Measurements from ENCODE around the gene ITGAV. TPM values are rescaled to one million over a fixed set of nuclear protein-coding genes. Genes with fewer than 3 reads are reported as not detected.

The ITGAV gene
- total RNA-seq, 1 donor from 2014 or later, result 69.1 TPM

DNA sequence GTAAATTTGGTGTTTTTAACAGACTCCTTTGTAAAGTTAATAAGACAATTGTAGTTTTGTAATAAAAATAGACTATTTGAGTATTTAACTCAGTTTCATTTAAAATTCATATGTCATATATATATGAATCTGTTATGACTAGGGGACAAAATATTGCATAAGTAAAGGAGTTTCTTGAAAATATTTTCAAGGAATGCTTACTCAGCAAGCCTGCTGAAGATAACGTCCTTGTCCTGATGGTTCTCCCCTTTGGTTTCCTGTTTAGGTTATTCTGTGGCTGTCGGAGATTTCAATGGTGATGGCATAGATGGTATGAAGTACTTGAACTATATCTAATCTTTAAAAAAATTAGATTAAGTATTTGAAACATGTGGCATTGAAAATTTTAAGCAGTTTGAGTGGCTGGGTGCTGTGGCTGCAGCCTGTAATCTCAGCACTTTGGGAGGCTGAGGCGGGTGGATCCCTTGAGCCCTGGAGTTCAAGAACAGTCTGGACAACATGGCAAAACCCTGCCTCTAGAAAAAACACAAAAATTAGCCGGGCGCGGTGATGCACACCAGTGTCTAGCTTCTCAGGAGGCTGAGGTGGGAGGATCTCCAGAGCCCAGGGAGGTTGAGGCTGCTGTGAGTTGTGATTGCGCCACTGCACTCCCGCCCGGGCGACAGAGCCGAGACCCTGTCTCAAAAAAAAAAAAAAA, 47.1 kb downstream of the ITGAV start:
- no peak overlapping the region for H3K4me3 Mint-ChIP-seq (ENCODE audit: low read depth)
- H3K9me3 Mint-ChIP-seq (ENCODE audit: low read depth), result no peaks in the 10 kb centered on the region
- DNase-seq (ENCODE audit: low spot score, unreplicated experiment), result no peak
- H3K27me3 Mint-ChIP-seq, result no peaks in the 10 kb centered on the region
- peaks cover 2% of the 10 kb centered on the region for H3K4me1 Mint-ChIP-seq (ENCODE audit: low read depth)
- TF ChIP-seq, protein P1, sequence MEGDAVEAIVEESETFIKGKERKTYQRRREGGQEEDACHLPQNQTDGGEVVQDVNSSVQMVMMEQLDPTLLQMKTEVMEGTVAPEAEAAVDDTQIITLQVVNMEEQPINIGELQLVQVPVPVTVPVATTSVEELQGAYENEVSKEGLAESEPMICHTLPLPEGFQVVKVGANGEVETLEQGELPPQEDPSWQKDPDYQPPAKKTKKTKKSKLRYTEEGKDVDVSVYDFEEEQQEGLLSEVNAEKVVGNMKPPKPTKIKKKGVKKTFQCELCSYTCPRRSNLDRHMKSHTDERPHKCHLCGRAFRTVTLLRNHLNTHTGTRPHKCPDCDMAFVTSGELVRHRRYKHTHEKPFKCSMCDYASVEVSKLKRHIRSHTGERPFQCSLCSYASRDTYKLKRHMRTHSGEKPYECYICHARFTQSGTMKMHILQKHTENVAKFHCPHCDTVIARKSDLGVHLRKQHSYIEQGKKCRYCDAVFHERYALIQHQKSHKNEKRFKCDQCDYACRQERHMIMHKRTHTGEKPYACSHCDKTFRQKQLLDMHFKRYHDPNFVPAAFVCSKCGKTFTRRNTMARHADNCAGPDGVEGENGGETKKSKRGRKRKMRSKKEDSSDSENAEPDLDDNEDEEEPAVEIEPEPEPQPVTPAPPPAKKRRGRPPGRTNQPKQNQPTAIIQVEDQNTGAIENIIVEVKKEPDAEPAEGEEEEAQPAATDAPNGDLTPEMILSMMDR (IDR thresholded peaks at IDR 0.05; ENCODE audit: unreplicated experiment), result no peak
- no peak overlapping the region for H3K27ac Mint-ChIP-seq
- H3K36me3 Mint-ChIP-seq (ENCODE audit: insufficient read depth), result peaks cover 6% of the 10 kb centered on the region

DNA sequence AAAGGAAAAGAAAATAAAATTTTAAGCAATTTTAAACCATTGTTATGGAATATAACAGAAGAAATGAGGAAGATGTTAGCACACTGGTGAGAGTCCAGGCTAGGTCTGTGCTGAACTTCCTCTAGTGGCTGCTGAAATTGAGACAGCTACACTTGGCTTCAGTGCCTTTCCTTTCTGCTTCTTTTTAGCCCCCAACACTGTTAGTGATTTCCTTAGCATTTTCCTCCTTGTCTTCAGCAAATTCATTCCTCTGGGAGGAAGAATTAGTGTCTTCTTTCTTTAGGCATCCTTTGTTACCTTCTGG, 47.6 kb downstream of the ITGAV start:
- Mint-ChIP-seq H3K27ac (peak overlapping the region; percentile 26), H3K4me1 (ENCODE audit: low read depth) (peaks cover 2% of the 10 kb centered on the region), H3K36me3 (ENCODE audit: insufficient read depth) (peaks cover 6% of the 10 kb centered on the region), H3K9me3 (ENCODE audit: low read depth) (no peaks in the 10 kb centered on the region), H3K4me3 (ENCODE audit: low read depth) (no peak overlapping the region), H3K27me3 (no peaks in the 10 kb centered on the region)
- DNase-seq (ENCODE audit: low spot score, unreplicated experiment), result no peak
- TF ChIP-seq, protein P1 (IDR thresholded peaks at IDR 0.05; ENCODE audit: unreplicated experiment), result no peak

DNA sequence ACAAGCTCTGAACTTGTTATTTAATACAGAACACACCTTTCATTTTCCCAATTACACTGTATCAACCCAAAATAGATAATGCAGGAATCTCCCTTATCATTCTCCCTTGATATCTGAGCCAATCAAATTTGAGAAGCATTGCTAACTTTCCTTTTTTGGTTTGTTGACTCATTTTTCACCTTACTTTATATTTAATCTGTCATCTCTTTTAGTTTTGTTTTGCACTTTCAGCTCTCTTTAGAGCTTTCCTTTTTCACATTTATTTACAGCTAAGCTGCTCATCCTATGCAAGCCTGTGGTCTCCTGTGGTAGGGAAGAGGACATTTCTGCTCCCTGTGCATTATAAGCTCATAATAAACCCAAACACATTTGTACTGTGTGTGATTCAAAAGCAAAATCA, 50.1 kb downstream of the ITGAV start:
- TF ChIP-seq, protein P1 (IDR thresholded peaks at IDR 0.05; ENCODE audit: unreplicated experiment), result no peak
- Mint-ChIP-seq H3K4me3 (ENCODE audit: low read depth) (no peak overlapping the region), H3K27me3 (no peaks in the 10 kb centered on the region), H3K9me3 (ENCODE audit: low read depth) (no peaks in the 10 kb centered on the region), H3K27ac (no peak overlapping the region), H3K36me3 (ENCODE audit: insufficient read depth) (peaks cover 11% of the 10 kb centered on the region), H3K4me1 (ENCODE audit: low read depth) (peaks cover 3% of the 10 kb centered on the region)
- no peak for DNase-seq (ENCODE audit: low spot score, unreplicated experiment)

DNA sequence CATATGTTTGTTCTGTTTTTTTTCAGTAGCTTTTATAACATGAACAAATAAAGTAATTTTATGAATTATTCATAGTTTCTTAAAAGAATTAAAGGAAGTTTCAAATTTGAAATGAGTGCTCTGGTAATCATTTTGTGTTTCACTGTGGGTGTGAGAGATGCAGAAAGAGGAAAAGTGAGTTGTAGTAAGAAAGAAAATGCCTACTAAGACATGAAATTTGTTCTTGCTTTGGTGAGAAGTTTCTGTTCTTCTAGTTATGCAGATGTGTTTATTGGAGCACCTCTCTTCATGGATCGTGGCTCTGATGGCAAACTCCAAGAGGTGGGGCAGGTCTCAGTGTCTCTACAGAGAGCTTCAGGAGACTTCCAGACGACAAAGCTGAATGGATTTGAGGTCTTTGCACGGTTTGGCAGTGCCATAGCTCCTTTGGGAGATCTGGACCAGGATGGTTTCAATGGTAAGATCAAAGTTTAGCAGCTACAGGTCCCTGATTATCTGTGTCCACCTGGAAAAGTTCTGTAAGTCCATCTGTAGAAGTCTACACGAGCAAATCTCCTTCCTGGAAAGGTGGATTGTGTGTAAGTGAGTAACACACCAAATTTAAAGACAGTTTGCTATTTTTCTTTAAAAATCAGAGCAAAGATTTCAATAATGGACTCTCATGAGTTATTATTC, 51.4 kb downstream of the ITGAV start:
- Mint-ChIP-seq H3K4me3 (ENCODE audit: low read depth) (no peak overlapping the region), H3K9me3 (ENCODE audit: low read depth) (no peaks in the 10 kb centered on the region), H3K4me1 (ENCODE audit: low read depth) (peaks cover 11% of the 10 kb centered on the region), H3K36me3 (ENCODE audit: insufficient read depth) (peaks cover 18% of the 10 kb centered on the region), H3K27ac (no peak overlapping the region), H3K27me3 (no peaks in the 10 kb centered on the region)
- no peak for DNase-seq (ENCODE audit: low spot score, unreplicated experiment)
- TF ChIP-seq, protein P1 (IDR thresholded peaks at IDR 0.05; ENCODE audit: unreplicated experiment), result no peak

DNA sequence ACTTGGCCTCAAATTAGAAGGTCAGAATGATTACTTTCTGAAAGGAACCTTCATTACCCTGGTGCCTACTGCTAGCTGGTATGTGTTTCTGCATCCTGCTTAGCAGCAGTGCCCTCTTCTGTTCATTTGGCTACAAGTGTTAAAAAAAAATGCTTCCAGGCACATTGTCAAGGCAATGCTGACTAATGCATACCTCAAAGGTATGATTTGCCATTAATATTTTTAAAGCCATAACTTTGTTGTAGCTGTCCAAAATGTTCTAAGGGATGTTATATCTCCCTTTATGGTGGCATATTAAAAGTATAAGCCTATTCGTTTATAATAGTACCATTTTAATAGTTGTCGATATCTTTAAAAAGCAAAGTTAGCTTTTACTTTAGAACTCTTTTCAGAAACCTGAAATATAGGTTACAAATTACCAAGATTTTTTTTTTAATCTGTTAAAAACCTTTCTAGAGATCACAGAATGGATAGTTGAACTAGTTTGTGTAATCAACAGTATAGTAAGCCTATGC, 52.0 kb downstream of the ITGAV start:
- TF ChIP-seq, protein P1 (IDR thresholded peaks at IDR 0.05; ENCODE audit: unreplicated experiment), result peak; percentile 75
- H3K4me3 Mint-ChIP-seq (ENCODE audit: low read depth), result no peak overlapping the region
- no peak for DNase-seq (ENCODE audit: low spot score, unreplicated experiment)
- H3K27ac Mint-ChIP-seq, result no peak overlapping the region
- H3K27me3 Mint-ChIP-seq, result no peaks in the 10 kb centered on the region
- H3K4me1 Mint-ChIP-seq (ENCODE audit: low read depth), result peaks cover 11% of the 10 kb centered on the region
- H3K9me3 Mint-ChIP-seq (ENCODE audit: low read depth), result no peaks in the 10 kb centered on the region
- H3K36me3 Mint-ChIP-seq (ENCODE audit: insufficient read depth), result peaks cover 21% of the 10 kb centered on the region

Measured in progenitor cell of endocrine pancreas (in vitro differentiated cells).